ENCODE data around the gene KRTAP2-3. TPM values are rescaled to one million over a fixed set of nuclear protein-coding genes. Genes with fewer than 3 reads are reported as not detected.

KRTAP2-3 gene
- total and polyA plus RNA-seq, 10 of the 15 experiments (the other 5 are each of a cell fraction or from before 2014, with no cell fraction given), result not detected

- ChIA-PET SMC1A (ENCODE audit: uncharacterized antibody, unreplicated experiment) (no interaction called here), RAD21 (ENCODE audit: unreplicated experiment) (no interaction called here), POLR2A (no interaction called here), CTCF (no interaction called here)
- TF ChIP-seq CBX5 (IDR thresholded peaks at IDR 0.05; ENCODE audit: low read depth), result no peak
- H3K4me2 ChIP-seq (ENCODE audit: control insufficient read depth, insufficient read depth), result no peak overlapping the region
- no peaks in the 10 kb centered on the region for H3K9me3 ChIP-seq (replicated peaks; ENCODE audit: control insufficient read depth, insufficient read depth, low read length)
- H3K4me3 ChIP-seq, result no peak overlapping the region
- no TSS peak for BruUV-seq (replicated peaks)
- no peak overlapping the region for H3K27ac ChIP-seq (ENCODE audit: control insufficient read depth, insufficient read depth)
- DNase-seq (ENCODE audit: low read depth, low spot score) (no peak), ATAC-seq (no peak), FAIRE-seq (no peak)
- H3K36me3 ChIP-seq (ENCODE audit: control insufficient read depth in 2 of 2, insufficient read depth in 2 of 2, low read length in 1 of 2), result no peaks in the 10 kb centered on the region
- intact Hi-C loops (cut with micrococcal nuclease; ENCODE audit: unreplicated experiment), result no loop called here
- H3K9ac ChIP-seq (ENCODE audit: control insufficient read depth, insufficient read depth, low read length), result no peak overlapping the region
- in situ Hi-C loops (cut with MboI), result no loop called here
- H3K79me2 ChIP-seq (ENCODE audit: control insufficient read depth, insufficient read depth, low read length), result no peaks in the 10 kb centered on the region
- no peaks in the 10 kb centered on the region for H3K4me1 ChIP-seq (ENCODE audit: control insufficient read depth, insufficient read depth, low read length)
- no peak overlapping the region for H2AFZ ChIP-seq (ENCODE audit: control insufficient read depth, low read depth, low read length)
- H4K20me1 ChIP-seq (ENCODE audit: control insufficient read depth, insufficient read depth), result no peaks in the 10 kb centered on the region
- H3K27me3 ChIP-seq (replicated peaks in 1 of 2; ENCODE audit: control insufficient read depth in 2 of 2, insufficient read depth in 2 of 2, low read length in 1 of 2), result peaks cover 0 to 3% of the 10 kb centered on the region in 2 experiments; a peak in 2 of 4 replicates
These were observed 49.5 kb downstream of the KRTAP2-3 start for GRCh38 chr17:41010441-41010840.

- Histone ChIP-seq H3K4me3 (no peak overlapping the region), H3K27ac (ENCODE audit: control insufficient read depth, insufficient read depth) (no peak overlapping the region), H3K79me2 (ENCODE audit: control insufficient read depth, insufficient read depth, low read length) (no peaks in the 10 kb centered on the region), H3K9me3 (replicated peaks; ENCODE audit: control insufficient read depth, insufficient read depth, low read length) (no peaks in the 10 kb centered on the region), H4K20me1 (ENCODE audit: control insufficient read depth, insufficient read depth) (no peaks in the 10 kb centered on the region), H3K9ac (ENCODE audit: control insufficient read depth, insufficient read depth, low read length) (no peak overlapping the region), H3K27me3 (replicated peaks in 1 of 2; ENCODE audit: control insufficient read depth in 2 of 2, insufficient read depth in 2 of 2, low read length in 1 of 2) (peaks cover 0 to 3% of the 10 kb centered on the region in 2 experiments; a peak in 2 of 4 replicates), H3K36me3 (ENCODE audit: control insufficient read depth in 2 of 2, insufficient read depth in 2 of 2, low read length in 1 of 2) (no peaks in the 10 kb centered on the region), H3K4me1 (ENCODE audit: control insufficient read depth, insufficient read depth, low read length) (no peaks in the 10 kb centered on the region), H3K4me2 (ENCODE audit: control insufficient read depth, insufficient read depth) (no peak overlapping the region), H2AFZ (ENCODE audit: control insufficient read depth, low read depth, low read length) (no peak overlapping the region)
- in situ Hi-C loops (cut with MboI), result no loop called here
- no peak for FAIRE-seq
- intact Hi-C loops (cut with micrococcal nuclease; ENCODE audit: unreplicated experiment), result no loop called here
- DNase-seq (ENCODE audit: low read depth, low spot score), result no peak
- ChIA-PET CTCF (interaction anchor here (0.8 kb wide), 1 partner anchor 45 kb away, joined by 3 read pairs; no protein-coding TSS in a partner anchor), RAD21 (ENCODE audit: unreplicated experiment) (no interaction called here), SMC1A (ENCODE audit: uncharacterized antibody, unreplicated experiment) (no interaction called here), POLR2A (no interaction called here)
- 0% methylated on average over 1 of the region's 1 CpG for WGBS (ENCODE audit: insufficient coverage, insufficient replicate concordance, low lambda C conversion rate, missing lambda C conversion rate)
- no peak for ATAC-seq
- BruUV-seq (replicated peaks), result no TSS peak
- TF ChIP-seq CEBPZ (IDR thresholded peaks at IDR 0.05; ENCODE audit: low read depth, low read length) (no peak), YBX1 (IDR thresholded peaks at IDR 0.05) (no peak), ZNF592 (IDR thresholded peaks at IDR 0.05) (no peak), GABPA (IDR thresholded peaks at IDR 0.05; ENCODE audit: low read depth) (no peak), MTA2 (IDR thresholded peaks at IDR 0.05; ENCODE audit: low read depth) (no peak), POLR2AphosphoS2 (IDR thresholded peaks at IDR 0.05; ENCODE audit: low read depth, low read length) (no peak), ZNF274 (IDR thresholded peaks at IDR 0.05; ENCODE audit: insufficient read depth, insufficient read length) (no peak), ZNF622 (IDR thresholded peaks at IDR 0.05) (no peak), RAD51 (IDR thresholded peaks at IDR 0.05) (no peak), NR2F1 (conservative IDR thresholded peaks at IDR 0.05) (no peak), EGR1 (IDR thresholded peaks at IDR 0.05; ENCODE audit: borderline replicate concordance in 1 of 2, low read depth in 2 of 2, low read length in 2 of 2) (no peak)
These were observed 50.0 kb downstream of the KRTAP2-3 start for GRCh38 chr17:41009936-41010335.

Data from GM12878 (cell line).